Naive thymus-derived CD4-positive, alpha-beta T cell (primary cell): ENCODE measurements around the gene ANKRD44. TPM values are rescaled to one million over a fixed set of nuclear protein-coding genes. Genes with fewer than 3 reads are reported as not detected.

Source experiments
- ATAC-seq: fragments of 150-1000 bp; cut with Tn5 transposase; 2 replicates; pipeline ENCODE4 v1.10.0; 2021; ENCODE audit warnings: mild to moderate bottlenecking, moderate library complexity
- CTCF ChIA-PET: fragments of 350-600 bp; sonication (Branson Sonifier 250); formaldehyde crosslinking; loops from one replicate; lab custom pipeline; 2021; ENCODE audit warnings: antibody characterized with exemption; lab: Charles Lee
- POLR2A ChIA-PET: fragments of 350-600 bp; sonication (Branson Sonifier 250); formaldehyde crosslinking; loops from one replicate; lab custom pipeline; 2021; ENCODE audit warnings: antibody characterized with exemption, inconsistent platforms; lab: Charles Lee
- DNase-seq, 9 donors: peaks; one replicate each; pipeline versions ENCODE4 v3.0.0 to v3.0.0-alpha.2; 2020 to 2022; ENCODE audit warnings: mixed read lengths in 1 of 9
- H3K27ac ChIP-seq: one replicate; pipeline ENCODE4 v1.7.0; 2013; ENCODE audit warnings: mild to moderate bottlenecking, low read depth, low read length, moderate library complexity
- H3K27me3 ChIP-seq, 2 donors: one replicate each; pipeline ENCODE4 v1.7.0; 2013; ENCODE audit warnings: low read length in 2 of 2, mild to moderate bottlenecking in 2 of 2, moderate library complexity in 2 of 2; ENCODE audit not compliant: control insufficient read depth in 2 of 2, insufficient read depth in 2 of 2
- H3K36me3 ChIP-seq, 3 experiments: 1 replicate in 2 of 3; 2 replicates in 1 of 3; pipeline ENCODE4 v1.7.0; 2013; ENCODE audit warnings: low read length in 3 of 3, mild to moderate bottlenecking in 3 of 3, moderate library complexity in 1 of 3; ENCODE audit not compliant: insufficient read depth in 3 of 3, control insufficient read depth in 2 of 3
- H3K4me1 ChIP-seq, 2 donors: one replicate each; pipeline ENCODE4 v1.7.0; 2013; ENCODE audit warnings: low read length in 2 of 2, mild to moderate bottlenecking in 2 of 2, moderate library complexity in 1 of 2; ENCODE audit not compliant: control insufficient read depth in 2 of 2, insufficient read depth in 2 of 2
- H3K4me3 ChIP-seq: 2 replicates; pipeline ENCODE4 v1.7.0; 2013; ENCODE audit warnings: mild to moderate bottlenecking, low read length
- H3K9me3 ChIP-seq, 3 experiments: 1 replicate in 2 of 3; 2 replicates in 1 of 3; pipeline ENCODE4 v1.7.0; 2013; ENCODE audit warnings: low read length in 3 of 3; ENCODE audit not compliant: control insufficient read depth in 2 of 3
- H3K27ac Mint-ChIP-seq, 9 donors: one replicate each; pipeline ENCODE4 v1.8.0; 2020 to 2022; ENCODE audit warnings: mixed read lengths in 9 of 9, mild to moderate bottlenecking in 8 of 9, moderate library complexity in 5 of 9, inconsistent platforms in 2 of 9
- H3K27me3 Mint-ChIP-seq, 5 donors: one replicate each; pipeline ENCODE4 v1.8.0; 2021 to 2022; ENCODE audit warnings: mixed read lengths in 5 of 5, mild to moderate bottlenecking in 1 of 5
- H3K36me3 Mint-ChIP-seq, 5 donors: one replicate each; pipeline ENCODE4 v1.8.0; 2020 to 2022; ENCODE audit warnings: mixed read lengths in 5 of 5, mild to moderate bottlenecking in 3 of 5, inconsistent platforms in 1 of 5
- H3K4me1 Mint-ChIP-seq, 7 donors: one replicate each; pipeline ENCODE4 v1.8.0; 2020 to 2022; ENCODE audit warnings: mixed read lengths in 7 of 7, mild to moderate bottlenecking in 3 of 7, inconsistent platforms in 1 of 7
- H3K4me3 Mint-ChIP-seq, 10 donors: one replicate each; pipeline ENCODE4 v1.8.0; 2020 to 2022; ENCODE audit warnings: mild to moderate bottlenecking in 10 of 10, mixed read lengths in 10 of 10, moderate library complexity in 6 of 10, inconsistent platforms in 2 of 10
- H3K9me3 Mint-ChIP-seq, 11 donors: one replicate each; pipeline ENCODE4 v1.8.0; 2020 to 2022; ENCODE audit warnings: mixed read lengths in 11 of 11, mild to moderate bottlenecking in 4 of 11, inconsistent platforms in 1 of 11, moderate library complexity in 1 of 11
- intact Hi-C, 2 donors: fragments of 100-400 bp; cut with micrococcal nuclease; formaldehyde crosslinking; loops; one replicate each; pipeline ENCODE4 v1.15.1; 2023
- polyA plus RNA-seq, 2 donors: library from polyadenylated mRNA; unstranded; fragments of 300-500 nt; fragmentation: Illumina TruSeq; gene quantifications; one replicate each; pipeline ENCODE4 v1.2.3, GENCODE V29; 2021
- total RNA-seq, 6 experiments: library from RNA in 5 of 6; stranded (reverse) in 5 of 6; gene quantifications; 1 replicate in 5 of 6; 2 replicates in 1 of 6; pipeline ENCODE4 v1.2.3 and lab custom pipeline; 2021 to 2026

The ANKRD44 gene
- total and polyA plus RNA-seq, 7 experiments from 2014 or later: 88.6 to 296 (median 235) TPM

GRCh38 chr2:196962325-196962724, 348.3 kb downstream of the ANKRD44 start:
- Mint-ChIP-seq H3K4me3 (no peak overlapping the region), H3K27ac (peak overlapping the region in 2 of 9 donors; percentile 16 to 47), H3K27me3 (no peaks in the 10 kb centered on the region), H3K4me1 (peaks cover 0 to 27% (median 0%) of the 10 kb centered on the region in 7 donors), H3K9me3 (peaks cover 0 to 9% (median 0%) of the 10 kb centered on the region in 11 donors), H3K36me3 (peaks cover 0 to 32% (median 11%) of the 10 kb centered on the region in 5 donors)
- ATAC-seq (no peak), DNase-seq (no peak)
- Histone ChIP-seq H3K9me3 (no peaks in the 10 kb centered on the region), H3K4me1 (no peaks in the 10 kb centered on the region), H3K27ac (no peak overlapping the region), H3K36me3 (no peaks in the 10 kb centered on the region), H3K4me3 (no peak overlapping the region), H3K27me3 (no peaks in the 10 kb centered on the region)
- ChIA-PET POLR2A (no interaction called here), CTCF (no interaction called here)
- intact Hi-C loops: loop anchor here in 1 of 2 donors (2.0 to 5.0 kb wide), 2 partner anchors 14 to 35 kb away; partner anchors contain the start of gene PGAP1

- intact Hi-C loops: loop anchor here in 1 of 2 donors (2.0 to 5.0 kb wide), 2 partner anchors 15 to 35 kb away; partner anchors contain the start of gene PGAP1
- Mint-ChIP-seq H3K4me1 (peaks cover 0 to 27% (median 0%) of the 10 kb centered on the region in 7 donors), H3K27ac (peak overlapping the region in 2 of 9 donors; percentile 16 to 47), H3K4me3 (peak overlapping the region in 1 of 10 donors; percentile 31), H3K27me3 (no peaks in the 10 kb centered on the region), H3K36me3 (peaks cover 0 to 29% (median 11%) of the 10 kb centered on the region in 5 donors), H3K9me3 (peaks cover 0 to 9% (median 0%) of the 10 kb centered on the region in 11 donors)
- POLR2A ChIA-PET: no interaction called here
- Histone ChIP-seq H3K4me1 (no peaks in the 10 kb centered on the region), H3K27me3 (no peaks in the 10 kb centered on the region), H3K9me3 (no peaks in the 10 kb centered on the region), H3K36me3 (no peaks in the 10 kb centered on the region), H3K27ac (no peak overlapping the region), H3K4me3 (no peak overlapping the region)
- CTCF ChIA-PET: no interaction called here
- ATAC-seq: peak; percentile 54
- DNase-seq: no peak
Measured at GRCh38 chr2:196961889-196962288, 348.7 kb downstream of the ANKRD44 start.

- Histone ChIP-seq H3K27ac (no peak overlapping the region), H3K4me1 (no peaks in the 10 kb centered on the region), H3K9me3 (no peaks in the 10 kb centered on the region), H3K4me3 (no peak overlapping the region), H3K27me3 (no peaks in the 10 kb centered on the region), H3K36me3 (no peaks in the 10 kb centered on the region)
- ChIA-PET CTCF (no interaction called here), POLR2A (no interaction called here)
- intact Hi-C loops: loop anchor here in 1 of 2 donors (5.0 kb wide), 1 partner anchor 33 kb away; the partner anchor contains the start of gene PGAP1
- Mint-ChIP-seq H3K27me3 (no peaks in the 10 kb centered on the region), H3K36me3 (peaks cover 0 to 26% (median 11%) of the 10 kb centered on the region in 5 donors), H3K27ac (no peak overlapping the region), H3K4me3 (no peak overlapping the region), H3K4me1 (peaks cover 0 to 27% (median 0%) of the 10 kb centered on the region in 7 donors), H3K9me3 (peaks cover 0 to 9% (median 0%) of the 10 kb centered on the region in 11 donors)
- DNase-seq: no peak
- no peak for ATAC-seq
Measured at GRCh38 chr2:196959734-196960338, 350.7 kb downstream of the ANKRD44 start.

GRCh38 chr2:196959281-196959680, 351.3 kb downstream of the ANKRD44 start:
- Mint-ChIP-seq H3K27me3 (peaks cover 0 to 3% (median 0%) of the 10 kb centered on the region in 5 donors), H3K4me1 (peaks cover 0 to 27% (median 0%) of the 10 kb centered on the region in 7 donors), H3K4me3 (no peak overlapping the region), H3K27ac (no peak overlapping the region), H3K9me3 (peaks cover 0 to 9% (median 0%) of the 10 kb centered on the region in 11 donors), H3K36me3 (peaks cover 0 to 26% (median 11%) of the 10 kb centered on the region in 5 donors)
- H3K4me3 ChIP-seq: no peak overlapping the region
- no peak for DNase-seq
- H3K27me3 ChIP-seq: no peaks in the 10 kb centered on the region
- no peaks in the 10 kb centered on the region for H3K4me1 ChIP-seq
- no peaks in the 10 kb centered on the region for H3K36me3 ChIP-seq
- no peak overlapping the region for H3K27ac ChIP-seq
- intact Hi-C loops: no loop called here
- CTCF ChIA-PET: no interaction called here
- no peaks in the 10 kb centered on the region for H3K9me3 ChIP-seq
- POLR2A ChIA-PET: no interaction called here
- no peak for ATAC-seq

GRCh38 chr2:196957881-196958525, 352.6 kb downstream of the ANKRD44 start:
- H3K27me3 Mint-ChIP-seq: peaks cover 0 to 3% (median 0%) of the 10 kb centered on the region in 5 donors
- Histone ChIP-seq H3K27ac (no peak overlapping the region), H3K4me3 (no peak overlapping the region), H3K36me3 (no peaks in the 10 kb centered on the region), H3K27me3 (no peaks in the 10 kb centered on the region), H3K9me3 (no peaks in the 10 kb centered on the region), H3K4me1 (no peaks in the 10 kb centered on the region)
- peaks cover 0 to 9% (median 0%) of the 10 kb centered on the region in 11 donors for H3K9me3 Mint-ChIP-seq
- POLR2A ChIA-PET: no interaction called here
- peaks cover 0 to 25% (median 11%) of the 10 kb centered on the region in 5 donors for H3K36me3 Mint-ChIP-seq
- intact Hi-C loops: no loop called here
- DNase-seq (no peak), ATAC-seq (no peak)
- H3K27ac Mint-ChIP-seq: no peak overlapping the region
- H3K4me1 Mint-ChIP-seq: peaks cover 0 to 20% (median 0%) of the 10 kb centered on the region in 7 donors
- CTCF ChIA-PET: no interaction called here
- no peak overlapping the region for H3K4me3 Mint-ChIP-seq

GRCh38 chr2:196957442-196957841, 353.1 kb downstream of the ANKRD44 start:
- ChIA-PET POLR2A (no interaction called here), CTCF (no interaction called here)
- peaks cover 0 to 21% (median 9%) of the 10 kb centered on the region in 5 donors for H3K36me3 Mint-ChIP-seq
- no peaks in the 10 kb centered on the region for H3K9me3 ChIP-seq
- no peak overlapping the region for H3K4me3 Mint-ChIP-seq
- intact Hi-C loops: no loop called here
- peaks cover 0 to 16% (median 0%) of the 10 kb centered on the region in 7 donors for H3K4me1 Mint-ChIP-seq
- no peak overlapping the region for H3K27ac ChIP-seq
- peaks cover 0 to 9% (median 0%) of the 10 kb centered on the region in 11 donors for H3K9me3 Mint-ChIP-seq
- no peaks in the 10 kb centered on the region for H3K27me3 ChIP-seq
- ATAC-seq (no peak), DNase-seq (no peak)
- peaks cover 0 to 3% (median 0%) of the 10 kb centered on the region in 5 donors for H3K27me3 Mint-ChIP-seq
- H3K4me1 ChIP-seq: no peaks in the 10 kb centered on the region
- H3K36me3 ChIP-seq: no peaks in the 10 kb centered on the region
- no peak overlapping the region for H3K27ac Mint-ChIP-seq
- no peak overlapping the region for H3K4me3 ChIP-seq
